Thyroid gland (tissue), 4 donors: ENCODE measurements around the gene MS4A6E. TPM values are rescaled to one million over a fixed set of nuclear protein-coding genes. Genes with fewer than 3 reads are reported as not detected.

Experiments
- DNase-seq, 2 donors: peaks; one replicate each; pipeline ENCODE4 v3.0.0-alpha.2; 2019
- H3K27ac ChIP-seq, 3 donors: fragments of 200-600 bp; sonication (generic); 1 replicate in 2 of 3; 2 replicates in 1 of 3; pipeline ENCODE4 v1.5.1; 2016 to 2019; ENCODE audit warnings: mild to moderate bottlenecking in 1 of 3, moderate library complexity in 1 of 3
- H3K27me3 ChIP-seq: fragments of 200-600 bp; sonication (generic); one replicate; pipeline ENCODE4 v1.5.1; 2019
- H3K36me3 ChIP-seq, 2 donors: fragments of 200-600 bp; sonication (generic); one replicate each; pipeline ENCODE4 v1.5.1; 2016 to 2019
- H3K4me1 ChIP-seq, 2 donors: fragments of 200-600 bp; sonication (generic); one replicate each; pipeline ENCODE4 v1.5.1; 2017 to 2019
- H3K4me3 ChIP-seq, 3 donors: fragments of 200-600 bp; sonication (generic); replicated peaks in 1 of 3; 1 replicate in 2 of 3; 2 replicates in 1 of 3; pipeline ENCODE4 v1.5.1; 2016; ENCODE audit warnings: mild to moderate bottlenecking in 1 of 3
- H3K9me3 ChIP-seq: fragments of 200-600 bp; sonication (generic); one replicate; pipeline ENCODE4 v1.5.1; 2017
- POLR2A ChIP-seq, 2 donors: fragments of 450-650 bp; IDR thresholded peaks; one replicate each; pipeline ENCODE4 v1.6.1; 2017; ENCODE audit warnings: antibody characterized with exemption in 2 of 2, mild to moderate bottlenecking in 2 of 2, moderate library complexity in 1 of 2
- WGBS, 2 donors: methylation state at CpG; one replicate each; pipeline ENCODE4 v1.1.5; 2017; 5-methylcytosine and 5-hydroxymethylcytosine counted together
- intact Hi-C: fragments of 100-400 bp; cut with DNase I; formaldehyde crosslinking; loops from one replicate; pipeline ENCODE4 v1.15.1; 2023
- total RNA-seq, 4 donors: library from RNA; depleted of rRNA; stranded (reverse); fragments of >200 nt; gene quantifications; one replicate each; pipeline ENCODE4 v1.2.3, GENCODE V29; 2016
- TF ChIP-seq, protein P1 (sequence below), 6 experiments: fragments of 200-600 bp in 3 of 6; fragments of 450-650 bp in 3 of 6; sonication (generic) in 3 of 6; IDR thresholded peaks; one replicate each; pipeline ENCODE4 v1.5.1; 2016 to 2019; ENCODE audit warnings: antibody characterized with exemption in 6 of 6, mild to moderate bottlenecking in 2 of 6, inconsistent platforms in 1 of 6, moderate library complexity in 1 of 6

Gene MS4A6E
- total RNA-seq, 4 donors from 2014 or later, result not detected

DNA sequence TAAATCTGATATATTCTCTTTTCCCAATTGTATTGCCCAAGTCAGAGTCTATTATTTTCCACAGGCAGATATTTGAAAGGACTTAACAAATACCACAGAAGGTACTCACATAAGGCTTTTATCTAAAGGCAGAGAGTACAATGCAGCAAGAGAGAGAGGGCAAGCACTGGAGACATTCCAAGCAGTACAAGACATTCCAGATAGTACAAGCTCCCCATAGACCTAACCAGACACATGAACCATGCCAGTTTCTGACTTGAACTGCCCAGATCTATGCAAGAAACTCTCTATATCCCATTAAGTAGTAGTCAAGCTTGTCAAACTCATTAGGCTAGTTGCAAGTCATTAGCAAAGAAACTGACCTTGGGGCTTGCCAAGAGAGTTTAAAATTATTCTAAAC is 11.2 kb upstream of the MS4A6E start:
- intact Hi-C loops, result no loop called here
- no peak overlapping the region for H3K4me3 ChIP-seq
- no peaks in the 10 kb centered on the region for H3K36me3 ChIP-seq
- TF ChIP-seq POLR2A (IDR thresholded peaks at IDR 0.05), result no peak
- TF ChIP-seq, protein P1, sequence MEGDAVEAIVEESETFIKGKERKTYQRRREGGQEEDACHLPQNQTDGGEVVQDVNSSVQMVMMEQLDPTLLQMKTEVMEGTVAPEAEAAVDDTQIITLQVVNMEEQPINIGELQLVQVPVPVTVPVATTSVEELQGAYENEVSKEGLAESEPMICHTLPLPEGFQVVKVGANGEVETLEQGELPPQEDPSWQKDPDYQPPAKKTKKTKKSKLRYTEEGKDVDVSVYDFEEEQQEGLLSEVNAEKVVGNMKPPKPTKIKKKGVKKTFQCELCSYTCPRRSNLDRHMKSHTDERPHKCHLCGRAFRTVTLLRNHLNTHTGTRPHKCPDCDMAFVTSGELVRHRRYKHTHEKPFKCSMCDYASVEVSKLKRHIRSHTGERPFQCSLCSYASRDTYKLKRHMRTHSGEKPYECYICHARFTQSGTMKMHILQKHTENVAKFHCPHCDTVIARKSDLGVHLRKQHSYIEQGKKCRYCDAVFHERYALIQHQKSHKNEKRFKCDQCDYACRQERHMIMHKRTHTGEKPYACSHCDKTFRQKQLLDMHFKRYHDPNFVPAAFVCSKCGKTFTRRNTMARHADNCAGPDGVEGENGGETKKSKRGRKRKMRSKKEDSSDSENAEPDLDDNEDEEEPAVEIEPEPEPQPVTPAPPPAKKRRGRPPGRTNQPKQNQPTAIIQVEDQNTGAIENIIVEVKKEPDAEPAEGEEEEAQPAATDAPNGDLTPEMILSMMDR (IDR thresholded peaks at IDR 0.05), result no peak
- H3K27ac ChIP-seq, result no peak overlapping the region
- no peaks in the 10 kb centered on the region for H3K9me3 ChIP-seq
- no peak for DNase-seq
- H3K4me1 ChIP-seq, result no peaks in the 10 kb centered on the region
- no peaks in the 10 kb centered on the region for H3K27me3 ChIP-seq

DNA sequence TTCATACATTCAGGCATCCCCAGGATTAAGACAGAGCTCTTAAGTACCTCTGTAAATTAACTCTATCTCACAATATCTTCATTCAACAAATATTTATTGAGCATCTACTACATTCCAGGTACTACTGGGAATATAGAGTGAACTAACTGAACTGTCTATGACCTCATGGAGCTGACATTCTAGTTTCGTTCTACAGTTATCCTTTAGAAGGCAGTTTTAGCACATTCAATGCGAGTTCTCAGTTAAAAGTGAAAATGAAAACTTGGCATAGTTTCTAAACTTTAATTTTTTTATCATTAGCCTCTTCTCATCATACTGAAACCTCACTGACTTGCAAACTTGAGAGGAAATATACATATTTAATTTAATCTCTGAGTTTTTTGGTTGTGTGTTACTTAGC is 10.7 kb upstream of the MS4A6E start:
- no peak overlapping the region for H3K27ac ChIP-seq
- H3K4me1 ChIP-seq, result no peaks in the 10 kb centered on the region
- TF ChIP-seq, protein P1 (IDR thresholded peaks at IDR 0.05), result no peak
- TF ChIP-seq POLR2A (IDR thresholded peaks at IDR 0.05), result no peak
- WGBS, 2 donors, result 52% methylated on average over 2 of the region's 2 CpGs
- no peaks in the 10 kb centered on the region for H3K36me3 ChIP-seq
- H3K4me3 ChIP-seq, result no peak overlapping the region
- no peaks in the 10 kb centered on the region for H3K27me3 ChIP-seq
- intact Hi-C loops, result no loop called here
- no peaks in the 10 kb centered on the region for H3K9me3 ChIP-seq
- DNase-seq, result no peak

DNA sequence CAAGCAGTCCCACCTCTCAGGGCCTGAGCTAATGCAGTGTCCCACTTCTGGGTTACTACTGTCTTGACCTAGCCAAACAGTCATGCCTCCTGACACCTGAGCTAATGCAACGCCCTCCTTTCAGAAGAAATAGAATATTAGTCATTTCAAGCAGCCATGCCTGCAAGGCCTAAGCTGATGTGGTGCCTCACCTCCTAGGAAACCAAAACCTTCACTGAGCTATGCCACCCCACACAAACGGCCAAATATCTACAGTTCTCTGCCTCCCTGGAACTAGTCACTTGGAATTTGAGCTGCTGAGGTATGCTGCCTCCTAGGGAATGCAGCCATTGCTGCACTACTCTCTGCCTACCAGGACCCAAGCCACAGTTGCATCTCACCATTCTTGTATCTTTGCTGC is 8.3 kb upstream of the MS4A6E start:
- Histone ChIP-seq H3K4me3 (no peak overlapping the region), H3K36me3 (no peaks in the 10 kb centered on the region), H3K9me3 (no peaks in the 10 kb centered on the region), H3K4me1 (no peaks in the 10 kb centered on the region), H3K27ac (no peak overlapping the region), H3K27me3 (no peaks in the 10 kb centered on the region)
- TF ChIP-seq POLR2A (IDR thresholded peaks at IDR 0.05), result no peak
- TF ChIP-seq, protein P1 (IDR thresholded peaks at IDR 0.05), result no peak
- 54 to 74% methylated on average over 2 of the region's 2 CpGs for WGBS, 2 donors
- no peak for DNase-seq
- intact Hi-C loops, result no loop called here

DNA sequence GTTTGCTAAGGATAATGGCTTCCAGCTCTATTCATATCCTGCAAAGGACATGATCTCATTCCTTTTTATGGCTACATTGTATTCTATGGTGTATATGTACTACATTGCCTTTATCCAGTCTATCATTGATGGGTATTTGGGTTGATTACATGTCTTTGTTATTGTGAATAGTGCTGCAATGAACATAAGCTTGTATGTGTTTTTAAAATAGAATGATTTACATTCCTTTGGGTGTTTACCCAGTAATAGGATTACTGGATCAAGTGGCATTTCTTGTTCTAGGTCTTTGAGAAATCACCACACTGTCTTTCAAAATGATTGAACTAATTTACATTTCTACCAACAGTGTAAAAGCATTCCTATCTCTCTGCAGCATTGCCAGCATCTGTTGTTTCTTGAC is 6.0 kb upstream of the MS4A6E start:
- TF ChIP-seq, protein P1 (IDR thresholded peaks at IDR 0.05), result no peak
- no peak for TF ChIP-seq POLR2A (IDR thresholded peaks at IDR 0.05)
- no peak overlapping the region for H3K27ac ChIP-seq
- no peaks in the 10 kb centered on the region for H3K4me1 ChIP-seq
- no peaks in the 10 kb centered on the region for H3K36me3 ChIP-seq
- H3K9me3 ChIP-seq, result no peaks in the 10 kb centered on the region
- no peak overlapping the region for H3K4me3 ChIP-seq
- intact Hi-C loops, result no loop called here
- DNase-seq, result no peak
- no peaks in the 10 kb centered on the region for H3K27me3 ChIP-seq

DNA sequence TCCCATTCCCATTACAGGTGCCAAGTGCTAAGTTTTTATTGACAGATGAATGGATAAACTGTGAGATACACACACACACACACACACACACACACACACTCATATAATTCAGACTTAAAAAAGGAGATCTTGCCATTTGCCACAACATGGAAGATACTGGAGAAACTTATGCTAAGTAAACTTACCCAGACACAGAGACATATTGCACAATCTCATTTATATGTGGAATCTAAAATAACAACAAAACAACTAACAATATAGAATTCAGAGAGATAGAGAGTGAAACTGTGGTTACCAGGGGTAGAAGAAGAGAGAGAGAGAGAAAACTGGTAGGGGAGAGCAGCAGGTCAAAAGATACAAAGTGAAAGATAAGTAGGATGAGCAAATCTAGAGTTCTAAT is 1.4 kb downstream of the MS4A6E start:
- Histone ChIP-seq H3K9me3 (no peaks in the 10 kb centered on the region), H3K27me3 (no peaks in the 10 kb centered on the region), H3K4me1 (no peaks in the 10 kb centered on the region), H3K36me3 (no peaks in the 10 kb centered on the region), H3K27ac (no peak overlapping the region), H3K4me3 (no peak overlapping the region)
- TF ChIP-seq, protein P1 (IDR thresholded peaks at IDR 0.05), result no peak
- TF ChIP-seq POLR2A (IDR thresholded peaks at IDR 0.05), result no peak
- intact Hi-C loops, result no loop called here
- DNase-seq, result no peak
